ENCODE data around the gene GALK1. TPM values are rescaled to one million over a fixed set of nuclear protein-coding genes. Genes with fewer than 3 reads are reported as not detected.

GALK1 gene
- total and polyA plus RNA-seq, 9 of the 15 experiments (the other 6 are each of a cell fraction or from before 2014, with no cell fraction given) = 0.45 to 51.6 (median 17.4) TPM

GRCh38 chr17:75722076-75722475 is 42.9 kb downstream of the GALK1 start:
- H3K9me3 ChIP-seq (replicated peaks; ENCODE audit: control insufficient read depth, insufficient read depth, low read depth, low read length) = no peaks in the 10 kb centered on the region
- no peak for FAIRE-seq
- no peaks in the 10 kb centered on the region for H3K9me1 ChIP-seq (ENCODE audit: control insufficient read depth, insufficient read depth, low read length)
- no peak overlapping the region for H3K9ac ChIP-seq (ENCODE audit: insufficient read depth in 1 of 2, low read depth in 2 of 2, low read length in 2 of 2)
- H3K4me2 ChIP-seq (ENCODE audit: insufficient read depth, low read length) = no peak overlapping the region
- H4K20me1 ChIP-seq (replicated peaks; ENCODE audit: control insufficient read depth, insufficient read depth, low read length) = no peaks in the 10 kb centered on the region; the same call in 1 of the 2 replicates
- no peak overlapping the region for H3K4me3 ChIP-seq
- intact Hi-C loops (cut with micrococcal nuclease) = no loop called here
- H3K27ac ChIP-seq (ENCODE audit: extremely low read depth, low read depth, low read length) = no peak overlapping the region
- H3K79me2 ChIP-seq (ENCODE audit: control insufficient read depth, insufficient read depth, low read length) = no peaks in the 10 kb centered on the region
- no TSS peak for BruUV-seq (replicated peaks)
- ChIA-PET CTCF (ENCODE audit: low intra/inter-chr PET ratio) (no interaction called here), POLR2A (interaction anchor here (0.6 kb wide), 1 partner anchor 53 kb away, joined by 3 read pairs; no protein-coding TSS in a partner anchor)
- TF ChIP-seq U2AF2 (optimal IDR thresholded peaks at IDR 0.05; ENCODE audit: low read depth, low read length) (no peak), FOXA3 (CRISPR knock-in tag; conservative IDR thresholded peaks at IDR 0.05 in 1 of 2, IDR thresholded peaks at IDR 0.05 in 1 of 2) (no peak), KLF13 (tag; IDR thresholded peaks at IDR 0.05; ENCODE audit: borderline replicate concordance, low read depth) (no peak), PCBP2 (IDR thresholded peaks at IDR 0.05; ENCODE audit: low read depth, low read length, poor library complexity, severe bottlenecking) (no peak), ARID4B (CRISPR knock-in tag; IDR thresholded peaks at IDR 0.05) (no peak), KAT8 (IDR thresholded peaks at IDR 0.05; ENCODE audit: low read depth) (no peak)
- H3K27me3 ChIP-seq (ENCODE audit: control insufficient read depth in 2 of 2, insufficient read depth in 2 of 2, low read length in 2 of 2) = peaks cover 20 to 59% of the 10 kb centered on the region in 2 experiments
- no peak for DNase-seq (ENCODE audit: extremely low read depth in 1 of 4, low spot score in 3 of 4)
- no peak for ATAC-seq
- no peak overlapping the region for H2AFZ ChIP-seq (ENCODE audit: low read depth, low read length)
- 59% methylated on average over 5 of the region's 5 CpGs for WGBS (ENCODE audit: insufficient coverage, low coverage, missing lambda C conversion rate)
- H3K4me1 ChIP-seq (replicated peaks in 1 of 2; ENCODE audit: control insufficient read depth in 2 of 2, insufficient read depth in 2 of 2, low read length in 2 of 2) = peaks cover 0 to 32% of the 10 kb centered on the region in 2 experiments; a peak in 3 of 5 replicates
- in situ Hi-C loops (cut with MboI) = no loop called here
- no peaks in the 10 kb centered on the region for H3K36me3 ChIP-seq (ENCODE audit: control insufficient read depth, insufficient read depth, low read length)

Measured in K562 (cell line).